GM18867 (cell line): ENCODE results near the gene ZDHHC8.

Experiments used
- ATAC-seq: cut with Tn5 transposase; IDR thresholded peaks from one replicate; pipeline ENCODE4 v1.9.1; 2021; ENCODE audit warnings: mild to moderate bottlenecking, moderate library complexity; ENCODE audit not compliant: unreplicated experiment

Gene ZDHHC8

GRCh38 chr22:20142711-20143621 is 11.4 kb downstream of the ZDHHC8 start:
- ATAC-seq = no peak

- no peak for ATAC-seq
Observed at GRCh38 chr22:20143883-20144665, 12.5 kb downstream of the ZDHHC8 start.

GRCh38 chr22:20145206-20145831 is 13.7 kb downstream of the ZDHHC8 start:
- no peak for ATAC-seq

GRCh38 chr22:20145832-20146223 is 14.2 kb downstream of the ZDHHC8 start:
- no peak for ATAC-seq

GRCh38 chr22:20146777-20147176 is 15.2 kb downstream of the ZDHHC8 start:
- no peak for ATAC-seq

GRCh38 chr22:20147237-20147988 is 15.8 kb downstream of the ZDHHC8 start:
- no peak for ATAC-seq

GRCh38 chr22:20148414-20148813 is 16.8 kb downstream of the ZDHHC8 start:
- no peak for ATAC-seq

- ATAC-seq = no peak
Observed at GRCh38 chr22:20149257-20150250, 17.9 kb downstream of the ZDHHC8 start.

GRCh38 chr22:20150381-20151275 is 19.0 kb downstream of the ZDHHC8 start, which contains the start of gene CCDC188:
Gene CCDC188 (minus strand): TSS chr22:20151055. CDS start chr22:20150986, 69 bp downstream.
- ATAC-seq = no peak

- ATAC-seq = no peak
Observed at GRCh38 chr22:20151276-20151588, 19.6 kb downstream of the ZDHHC8 start.

GRCh38 chr22:20152464-20152890 is 20.9 kb downstream of the ZDHHC8 start:
- ATAC-seq = no peak

GRCh38 chr22:20153945-20154344 is 22.3 kb downstream of the ZDHHC8 start:
- no peak for ATAC-seq

- no peak for ATAC-seq
Observed at GRCh38 chr22:20154602-20155187, 23.1 kb downstream of the ZDHHC8 start.

GRCh38 chr22:20155330-20156041 is 23.9 kb downstream of the ZDHHC8 start:
- no peak for ATAC-seq

- ATAC-seq = no peak
Observed at GRCh38 chr22:20156042-20156389, 24.4 kb downstream of the ZDHHC8 start.

GRCh38 chr22:20156611-20157429 is 25.2 kb downstream of the ZDHHC8 start:
- no peak for ATAC-seq
